Peyer's patch (tissue), 4 donors: ENCODE data around the gene SSTR5.

Experiments used
- POLR2A ChIP-seq, 2 donors: fragments of 450-650 bp; IDR thresholded peaks; one replicate each; pipeline ENCODE4 v1.5.1; 2017; ENCODE audit warnings: antibody characterized with exemption in 2 of 2, mild to moderate bottlenecking in 2 of 2, moderate library complexity in 2 of 2
- TF ChIP-seq, protein P1 (sequence below), 6 experiments: fragments of 450-650 bp in 4 of 6; fragments of 200-600 bp in 2 of 6; sonication (generic) in 1 of 6; IDR thresholded peaks; one replicate each; pipeline ENCODE4 v1.5.1; 2017 to 2019; ENCODE audit warnings: antibody characterized with exemption in 6 of 6, mild to moderate bottlenecking in 3 of 6, moderate library complexity in 1 of 6

GRCh38 chr16:1053121-1053521 is 19.4 kb upstream of the SSTR5 start:
- no peak for TF ChIP-seq POLR2A (IDR thresholded peaks at IDR 0.05)
- TF ChIP-seq, protein P1, sequence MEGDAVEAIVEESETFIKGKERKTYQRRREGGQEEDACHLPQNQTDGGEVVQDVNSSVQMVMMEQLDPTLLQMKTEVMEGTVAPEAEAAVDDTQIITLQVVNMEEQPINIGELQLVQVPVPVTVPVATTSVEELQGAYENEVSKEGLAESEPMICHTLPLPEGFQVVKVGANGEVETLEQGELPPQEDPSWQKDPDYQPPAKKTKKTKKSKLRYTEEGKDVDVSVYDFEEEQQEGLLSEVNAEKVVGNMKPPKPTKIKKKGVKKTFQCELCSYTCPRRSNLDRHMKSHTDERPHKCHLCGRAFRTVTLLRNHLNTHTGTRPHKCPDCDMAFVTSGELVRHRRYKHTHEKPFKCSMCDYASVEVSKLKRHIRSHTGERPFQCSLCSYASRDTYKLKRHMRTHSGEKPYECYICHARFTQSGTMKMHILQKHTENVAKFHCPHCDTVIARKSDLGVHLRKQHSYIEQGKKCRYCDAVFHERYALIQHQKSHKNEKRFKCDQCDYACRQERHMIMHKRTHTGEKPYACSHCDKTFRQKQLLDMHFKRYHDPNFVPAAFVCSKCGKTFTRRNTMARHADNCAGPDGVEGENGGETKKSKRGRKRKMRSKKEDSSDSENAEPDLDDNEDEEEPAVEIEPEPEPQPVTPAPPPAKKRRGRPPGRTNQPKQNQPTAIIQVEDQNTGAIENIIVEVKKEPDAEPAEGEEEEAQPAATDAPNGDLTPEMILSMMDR (IDR thresholded peaks at IDR 0.05) = no peak
